Fibroblast of mammary gland (primary cell): ENCODE data around the gene PCSK4.

ENCODE experiments used
- DNase-seq: peaks from one replicate; pipeline ENCODE4 v3.0.0-alpha.2; 2010; ENCODE audit warnings: low read depth
- H3K4me3 ChIP-seq: 2 replicates; pipeline ENCODE4 v1.5.1; 2011; ENCODE audit warnings: low read depth, mild to moderate bottlenecking, low read length, moderate library complexity; ENCODE audit not compliant: control insufficient read depth
- CTCF ChIP-seq: conservative IDR thresholded peaks from 2 replicates; pipeline ENCODE4 v1.5.1; 2011; ENCODE audit warnings: low read depth, low read length, inconsistent platforms; ENCODE audit not compliant: control insufficient read depth, insufficient read depth

The PCSK4 gene

DNA sequence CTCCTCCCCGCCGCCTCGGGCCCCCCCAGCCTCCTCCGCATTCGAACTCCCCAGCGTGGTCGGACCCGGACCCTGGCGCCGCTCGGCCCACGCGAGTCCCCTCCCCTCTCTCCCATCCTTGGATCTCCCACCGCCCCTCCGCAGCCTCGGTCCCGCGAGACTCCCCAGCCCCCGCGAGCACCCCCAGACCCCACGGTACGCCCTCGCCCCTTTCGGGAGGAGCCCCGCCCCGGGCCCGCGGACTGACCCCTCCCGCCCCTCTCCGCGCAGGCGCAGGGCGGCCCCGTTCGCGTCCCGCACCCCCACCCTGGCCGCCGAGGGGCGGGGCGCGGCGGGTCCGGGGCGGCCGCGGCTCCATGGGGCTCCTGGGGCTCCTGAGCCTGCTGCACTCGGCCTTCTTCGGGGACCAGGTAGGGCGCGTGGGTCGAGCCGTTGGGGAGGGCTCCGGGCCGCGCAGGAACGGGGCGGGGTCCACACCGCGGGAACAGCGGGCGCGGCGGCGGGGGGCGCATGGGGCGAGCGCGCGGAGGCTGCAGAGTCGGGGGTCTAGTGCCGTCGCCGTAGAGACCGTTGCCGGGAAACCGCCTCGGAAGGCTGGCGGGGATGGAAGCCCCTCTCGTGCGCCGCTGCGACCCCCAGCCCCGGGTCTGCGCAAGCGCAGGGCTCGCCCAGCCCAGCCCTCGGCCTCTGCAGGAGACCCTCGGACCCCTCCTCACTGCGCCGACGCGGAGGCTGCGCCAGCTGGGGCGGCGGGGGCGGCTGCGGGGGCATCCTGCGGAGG, 44.0 kb downstream of the PCSK4 start:
- no peak for TF ChIP-seq CTCF
- no peak for DNase-seq
- no peak overlapping the region for H3K4me3 ChIP-seq

GRCh38 chr19:1445185-1445931, 44.8 kb downstream of the PCSK4 start:
- TF ChIP-seq CTCF: peak; percentile 34
- DNase-seq: peak; percentile 44
- peak overlapping the region; percentile 20 for H3K4me3 ChIP-seq

GRCh38 chr19:1441677-1442438, 48.3 kb downstream of the PCSK4 start:
- no peak for TF ChIP-seq CTCF
- H3K4me3 ChIP-seq: no peak overlapping the region
- no peak for DNase-seq

DNA sequence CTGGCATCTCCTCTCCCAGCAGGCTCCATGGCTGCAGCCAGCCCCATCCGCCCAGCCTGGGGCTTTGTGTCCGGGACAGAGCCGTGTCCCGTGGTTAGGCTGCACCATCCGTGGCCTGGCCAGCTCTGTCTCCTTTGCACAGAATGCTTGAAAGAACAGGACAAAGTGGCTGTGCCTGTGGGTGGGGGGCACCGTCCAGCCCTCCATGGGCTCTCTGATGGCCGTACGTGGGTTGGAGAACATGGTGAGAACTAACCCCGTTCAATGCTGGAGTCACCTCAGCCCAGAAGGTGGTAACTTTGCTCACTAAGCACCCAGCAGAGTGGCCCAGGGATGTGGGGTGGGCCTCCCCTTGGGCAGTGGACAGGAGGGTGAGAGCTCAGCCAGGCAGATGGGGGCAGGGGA, 49.1 kb downstream of the PCSK4 start:
- TF ChIP-seq CTCF: no peak
- no peak overlapping the region for H3K4me3 ChIP-seq
- DNase-seq: no peak

- no peak for TF ChIP-seq CTCF
- DNase-seq: no peak
- no peak overlapping the region for H3K4me3 ChIP-seq
Observed at GRCh38 chr19:1440418-1440801, 49.7 kb downstream of the PCSK4 start.

GRCh38 chr19:1439525-1440417, 50.4 kb downstream of the PCSK4 start:
- peak overlapping the region; percentile 92 for H3K4me3 ChIP-seq
- peak; percentile 49 for DNase-seq
